HCT116 (cell line): ENCODE measurements around the gene PHF8.

Source experiments
- RAD21 ChIP-seq: IDR thresholded peaks from 2 replicates; pipeline ENCODE4 v1.6.1; 2012; ENCODE audit warnings: low read depth, mild to moderate bottlenecking
- TF ChIP-seq, protein P1 (sequence below): IDR thresholded peaks from 2 replicates; pipeline ENCODE4 v1.6.1; 2012

DNA sequence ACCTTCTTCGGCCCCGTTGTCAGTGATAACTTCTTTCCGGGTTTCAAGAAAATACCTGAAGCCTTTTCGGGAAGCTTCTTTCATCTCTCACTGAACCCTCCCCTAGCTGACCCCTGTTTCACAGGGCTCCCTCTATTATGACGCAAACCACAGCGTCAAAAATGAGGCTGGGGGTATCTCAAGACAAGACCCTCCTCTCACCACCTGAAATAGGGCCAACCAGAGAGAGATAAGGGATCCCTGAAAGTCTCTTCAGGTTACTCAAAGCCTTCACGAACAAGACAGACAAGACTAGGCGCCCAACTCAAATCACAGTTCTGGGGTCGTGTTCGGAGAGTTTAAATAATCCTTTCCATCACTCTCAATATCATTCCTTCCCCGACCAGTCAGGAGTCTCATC lies 1.2 kb downstream of the PHF8 start:
- TF ChIP-seq, protein P1, sequence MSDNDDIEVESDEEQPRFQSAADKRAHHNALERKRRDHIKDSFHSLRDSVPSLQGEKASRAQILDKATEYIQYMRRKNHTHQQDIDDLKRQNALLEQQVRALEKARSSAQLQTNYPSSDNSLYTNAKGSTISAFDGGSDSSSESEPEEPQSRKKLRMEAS = no peak
- TF ChIP-seq RAD21 = no peak
